GM18511 (cell line): ENCODE measurements around the gene COMT.

Experiments used
- ATAC-seq: cut with Tn5 transposase; IDR thresholded peaks from one replicate; pipeline ENCODE4 v1.9.1; 2021; ENCODE audit warnings: mild to moderate bottlenecking, moderate library complexity; ENCODE audit not compliant: unreplicated experiment

COMT gene

DNA sequence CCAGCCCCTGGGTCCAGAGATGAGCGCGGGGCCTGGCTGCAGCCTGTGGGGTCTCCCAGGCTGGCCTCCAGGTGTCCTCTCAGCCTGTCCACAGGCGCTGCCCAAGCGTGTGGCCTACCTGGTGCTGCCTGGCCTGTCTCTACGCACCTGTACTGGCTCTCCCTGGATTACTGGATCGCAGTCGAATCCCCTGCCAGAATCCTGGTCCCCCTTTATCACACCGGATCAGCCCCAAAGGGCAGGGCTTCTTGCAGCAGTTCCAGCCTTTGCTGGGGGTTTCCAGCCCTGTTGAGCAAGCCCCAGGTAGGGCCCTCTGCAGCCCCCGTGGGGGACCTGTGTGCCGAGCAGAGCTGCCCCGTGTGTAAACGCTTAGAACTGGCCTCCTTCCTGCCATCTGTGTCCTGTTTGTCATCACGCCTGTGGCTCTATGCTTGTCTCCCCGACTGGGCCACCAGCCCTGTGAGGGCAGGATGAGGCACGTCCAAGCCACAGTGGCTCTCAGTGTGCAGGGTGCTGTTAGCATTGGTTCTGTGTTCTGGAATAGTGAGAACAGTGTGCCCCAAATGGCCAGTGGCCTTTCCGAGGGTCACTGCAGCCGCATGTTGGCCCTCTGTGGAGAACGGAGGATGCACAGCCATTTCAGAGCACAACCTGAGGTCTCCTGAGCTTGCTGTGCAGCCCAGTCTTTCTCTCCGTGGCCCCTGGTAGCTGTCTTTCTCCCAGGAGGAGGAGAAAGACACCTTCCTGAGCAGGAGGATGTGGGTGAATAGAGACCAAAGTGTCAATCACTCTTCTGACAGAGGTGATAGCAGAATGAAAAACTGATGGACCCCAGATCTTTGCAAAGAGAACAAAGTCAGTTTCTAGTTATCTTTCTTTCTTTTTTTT lies 13.9 kb downstream of the COMT start:
- ATAC-seq, result no peak

DNA sequence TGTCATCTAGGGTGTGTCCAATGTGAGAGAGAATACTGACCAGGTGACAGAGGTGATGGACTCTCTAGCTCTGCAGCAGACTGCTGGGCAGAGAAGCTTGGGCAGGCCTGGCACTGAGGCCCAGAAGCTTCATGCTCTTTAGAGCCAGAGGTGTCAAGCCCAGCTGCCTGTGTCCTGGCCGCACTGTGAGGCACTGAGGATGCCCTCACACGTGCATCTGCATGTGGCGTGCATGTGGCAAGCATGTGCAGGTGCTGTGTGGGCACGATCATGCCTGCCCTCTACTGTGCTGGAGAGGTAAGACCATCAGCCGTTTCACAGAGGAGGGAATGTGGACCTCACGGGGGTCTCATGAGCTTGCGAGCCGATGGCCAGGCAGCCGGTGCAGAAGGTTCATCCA lies 15.9 kb downstream of the COMT start:
- ATAC-seq, result no peak

DNA sequence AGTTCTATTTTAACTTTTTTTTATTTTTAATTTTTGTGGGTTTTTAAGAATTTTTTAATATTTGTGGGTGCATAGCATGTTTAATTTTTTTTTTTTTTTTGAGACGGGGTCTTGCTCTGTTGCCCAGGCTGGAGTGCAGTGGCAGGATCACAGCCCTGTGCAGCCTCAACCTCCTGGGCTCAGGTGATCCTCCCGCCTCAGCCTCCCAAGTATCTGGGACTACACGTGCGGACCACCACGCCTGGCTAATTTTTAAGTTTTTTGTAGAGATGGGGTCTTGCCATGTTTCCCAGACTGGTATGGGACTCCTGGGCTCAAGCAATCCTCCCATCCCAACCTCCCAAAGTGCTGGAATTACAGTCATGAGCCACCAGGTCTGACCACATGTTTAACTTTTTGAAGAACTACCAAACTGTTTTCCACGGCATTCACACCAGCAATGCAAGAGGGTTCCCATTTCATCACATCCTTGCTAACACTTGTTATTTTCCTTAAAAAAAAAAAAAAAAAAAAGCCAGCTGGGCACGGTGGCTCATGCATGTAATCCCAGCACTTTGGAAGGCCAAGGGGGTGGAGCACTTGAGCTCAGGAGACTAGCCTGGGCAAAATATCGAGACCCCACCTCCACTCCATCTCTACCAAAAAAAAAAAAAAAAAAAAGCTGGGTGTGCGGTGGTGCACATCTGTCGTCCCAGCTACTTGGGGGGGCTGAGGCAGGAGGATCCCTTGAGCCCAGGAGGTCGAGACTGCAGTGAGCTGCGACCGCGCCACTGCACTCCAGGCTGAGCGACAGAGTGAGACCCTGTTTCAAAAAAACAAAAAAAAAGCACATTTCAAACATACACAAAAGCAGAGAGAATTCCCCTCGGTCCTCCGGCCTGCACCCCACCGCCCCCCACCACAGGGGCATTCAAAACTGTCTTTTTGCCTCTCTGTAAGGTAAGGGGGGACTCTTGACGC lies 16.8 kb downstream of the COMT start:
- ATAC-seq, result no peak

DNA sequence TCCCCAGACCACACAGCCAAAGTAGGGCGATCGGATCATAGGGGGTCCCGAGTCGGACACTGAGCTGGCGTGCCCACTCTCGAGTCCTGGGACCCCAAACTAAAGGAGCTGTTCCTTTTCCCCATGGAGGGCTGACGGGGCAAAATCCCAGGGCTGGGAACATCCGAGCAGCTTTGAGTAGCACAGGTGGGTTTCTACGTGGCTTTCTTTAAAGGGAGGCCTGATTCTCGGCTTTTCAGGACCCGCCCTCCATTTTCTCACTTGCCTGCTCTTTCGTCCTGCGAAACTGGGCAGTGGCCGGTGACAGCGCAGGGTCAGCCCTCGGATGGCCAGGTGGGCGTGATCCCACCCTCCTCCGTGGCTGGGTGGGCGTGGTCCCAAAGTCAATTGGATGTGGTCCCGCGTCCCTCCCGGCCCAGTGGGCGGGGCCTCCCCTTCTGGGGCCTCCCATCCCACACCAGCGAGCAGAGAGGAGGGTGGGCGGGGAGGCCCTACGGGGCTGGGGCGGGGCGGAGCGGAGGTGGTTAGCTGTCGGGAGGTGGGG lies 17.5 kb downstream of the COMT start:
- no peak for ATAC-seq

DNA sequence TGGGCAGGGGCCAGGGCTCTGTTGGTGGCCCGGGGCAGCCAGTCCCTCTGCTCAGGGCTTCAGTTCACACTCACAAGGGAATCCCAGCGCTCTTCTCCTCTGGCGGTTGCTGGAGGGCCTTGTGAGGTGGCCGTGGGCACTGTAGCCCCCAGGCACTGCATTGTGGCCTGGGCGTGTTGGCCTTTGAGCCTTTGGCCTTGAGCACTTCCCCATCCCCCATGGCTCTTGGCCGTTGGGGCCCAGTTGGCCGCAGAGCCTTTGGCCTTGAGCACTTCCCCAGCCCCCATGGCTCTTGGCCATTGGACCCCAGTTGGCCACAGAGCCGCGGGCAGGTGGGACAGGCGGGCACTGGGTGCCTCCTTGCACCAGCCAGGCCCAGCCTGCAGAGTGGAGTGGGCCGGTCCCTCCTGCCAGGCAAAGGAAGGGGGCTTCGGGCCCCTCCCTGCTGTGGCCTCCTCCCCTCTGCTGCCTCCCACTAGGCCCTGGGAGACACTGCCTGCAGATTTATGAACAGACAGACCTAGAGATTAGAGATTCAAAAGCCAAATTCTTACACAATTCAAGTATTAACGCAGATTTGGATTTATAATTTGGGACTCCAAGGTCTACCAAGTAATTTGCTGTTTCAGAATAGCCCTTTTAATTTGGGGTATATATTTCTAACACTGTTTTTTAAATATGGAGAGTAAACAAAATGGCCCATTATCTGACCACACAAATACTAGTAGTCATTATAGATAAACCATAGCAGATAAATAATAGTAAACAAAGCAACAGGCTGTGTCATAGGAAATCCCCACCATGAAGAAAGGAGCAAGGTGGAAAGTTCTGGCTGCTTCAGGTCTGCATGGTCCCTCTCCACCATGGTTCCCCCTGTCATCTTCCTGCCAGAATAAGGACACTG lies 18.3 kb downstream of the COMT start:
- ATAC-seq, result no peak

DNA sequence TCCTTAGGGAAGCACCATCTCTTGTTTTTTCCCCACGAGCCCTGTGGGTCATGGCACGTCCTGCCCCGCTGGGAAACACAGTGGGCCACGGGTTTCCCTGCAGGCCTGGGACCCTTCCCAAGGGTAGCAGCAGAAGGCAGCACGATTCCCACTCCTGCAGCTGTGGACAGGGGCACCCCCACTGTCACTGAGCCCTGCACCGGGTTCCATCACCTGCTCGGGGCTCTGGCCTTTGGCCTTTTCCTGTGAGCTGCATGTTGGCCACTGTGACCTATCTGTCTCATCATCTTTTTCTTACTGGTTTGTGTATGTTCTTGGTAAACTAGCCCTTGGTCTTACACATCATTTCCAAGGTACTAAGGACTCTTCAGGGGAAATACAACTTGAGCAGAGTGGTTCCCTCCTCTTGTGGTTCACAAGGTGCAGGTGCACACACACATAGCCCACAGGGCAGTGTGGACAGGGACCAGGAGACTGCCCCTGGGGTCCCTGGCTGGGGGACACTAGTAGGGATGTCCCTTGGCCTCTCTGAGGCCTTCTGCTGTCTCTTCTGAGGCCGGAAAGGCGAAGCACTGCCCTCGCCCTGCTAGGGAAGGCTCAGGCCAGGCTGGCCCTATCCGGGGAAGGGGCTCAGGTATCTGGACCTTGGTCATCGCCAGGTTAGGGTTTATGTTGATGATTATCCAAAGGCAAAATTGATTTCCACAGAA lies 19.1 kb downstream of the COMT start:
- ATAC-seq, result no peak

DNA sequence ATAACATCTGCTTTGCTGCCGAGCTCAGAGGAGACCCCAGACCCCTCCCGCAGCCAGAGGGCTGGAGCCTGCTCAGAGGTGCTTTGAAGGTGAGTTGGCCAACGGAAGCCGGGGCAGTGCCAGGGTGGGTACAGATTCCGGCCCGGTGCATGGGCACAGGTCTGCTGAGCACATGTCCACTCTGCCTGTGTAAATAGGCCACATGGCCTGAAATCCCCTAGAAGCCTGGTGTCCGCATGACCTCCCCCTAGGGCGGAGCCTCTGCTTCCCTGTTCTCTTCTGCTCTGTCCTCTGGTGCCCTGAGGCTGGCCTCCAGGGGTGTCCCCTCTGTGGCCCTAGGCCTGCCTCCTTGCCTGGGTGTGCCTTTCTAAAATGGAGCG lies 19.6 kb downstream of the COMT start:
- no peak for ATAC-seq

DNA sequence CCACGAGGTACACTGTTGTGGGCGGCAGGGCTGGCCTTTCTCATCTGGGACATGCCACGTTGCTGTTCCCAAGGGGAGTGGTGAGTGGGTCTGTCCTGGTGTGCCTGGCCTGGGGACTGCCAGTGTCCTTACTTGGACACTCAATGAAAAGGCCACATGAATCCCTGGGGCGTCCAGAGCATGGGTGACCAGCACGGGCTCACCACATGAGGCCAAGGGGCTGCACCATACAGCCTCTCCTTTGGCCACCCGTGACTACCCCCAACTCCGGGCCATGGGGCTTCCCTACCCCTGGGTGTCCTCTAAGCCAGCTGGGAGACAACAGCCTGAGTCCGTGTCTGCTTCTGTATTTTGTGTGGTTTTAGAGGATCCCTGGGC lies 20.3 kb downstream of the COMT start:
- no peak for ATAC-seq

DNA sequence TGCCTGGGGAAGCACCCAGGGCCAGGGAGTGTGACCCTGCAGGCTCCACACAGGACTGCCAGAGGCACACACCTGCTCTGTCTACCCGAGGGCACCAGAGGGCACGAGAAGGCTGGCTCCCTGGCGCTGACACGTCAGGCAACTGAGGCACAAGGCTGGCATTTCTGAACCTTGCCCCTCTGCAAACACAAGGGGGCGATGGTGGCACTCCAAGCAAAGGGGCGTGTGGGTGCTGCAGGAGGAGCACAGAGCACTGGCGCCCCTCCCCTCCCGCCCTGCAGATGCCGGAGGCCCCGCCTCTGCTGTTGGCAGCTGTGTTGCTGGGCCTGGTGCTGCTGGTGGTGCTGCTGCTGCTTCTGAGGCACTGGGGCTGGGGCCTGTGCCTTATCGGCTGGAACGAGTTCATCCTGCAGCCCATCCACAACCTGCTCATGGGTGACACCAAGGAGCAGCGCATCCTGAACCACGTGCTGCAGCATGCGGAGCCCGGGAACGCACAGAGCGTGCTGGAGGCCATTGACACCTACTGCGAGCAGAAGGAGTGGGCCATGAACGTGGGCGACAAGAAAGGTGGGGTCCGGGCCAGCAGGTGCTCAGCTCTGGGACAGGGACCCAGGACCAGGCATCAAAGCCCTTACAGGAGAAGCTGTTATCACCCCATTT lies 20.8 kb downstream of the COMT start:
- ATAC-seq, result no peak

DNA sequence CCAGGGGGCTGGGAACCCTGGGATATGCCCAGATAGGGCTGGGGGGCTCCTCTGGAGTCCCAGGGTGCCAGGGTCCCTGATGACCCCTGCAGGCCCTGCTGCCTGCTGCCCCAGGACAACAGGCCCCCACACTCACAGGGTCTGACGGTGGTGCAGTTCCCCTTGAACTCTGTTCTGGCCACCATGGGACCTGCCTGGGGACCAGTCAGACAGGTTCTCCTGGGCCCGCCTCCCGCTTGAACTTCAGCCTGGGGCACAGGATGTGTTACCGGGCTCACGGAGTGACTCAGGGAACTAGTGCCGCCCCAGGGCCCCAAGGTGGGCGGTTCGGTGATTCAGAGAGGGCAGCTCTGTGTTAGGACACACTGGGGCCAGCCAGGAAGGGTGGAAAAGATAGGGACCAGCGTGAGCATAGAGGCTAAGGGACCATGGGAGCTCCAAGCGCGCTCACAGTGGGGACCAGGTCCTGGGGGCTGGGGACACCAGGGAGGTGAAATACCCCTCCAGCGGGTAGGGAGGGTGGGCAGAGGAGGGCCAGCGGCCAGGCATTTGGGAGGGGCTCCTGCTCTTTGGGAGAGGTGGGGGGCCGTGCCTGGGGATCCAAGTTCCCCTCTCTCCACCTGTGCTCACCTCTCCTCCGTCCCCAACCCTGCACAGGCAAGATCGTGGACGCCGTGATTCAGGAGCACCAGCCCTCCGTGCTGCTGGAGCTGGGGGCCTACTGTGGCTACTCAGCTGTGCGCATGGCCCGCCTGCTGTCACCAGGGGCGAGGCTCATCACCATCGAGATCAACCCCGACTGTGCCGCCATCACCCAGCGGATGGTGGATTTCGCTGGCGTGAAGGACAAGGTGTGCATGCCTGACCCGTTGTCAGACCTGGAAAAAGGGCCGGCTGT lies 21.6 kb downstream of the COMT start:
- no peak for ATAC-seq

DNA sequence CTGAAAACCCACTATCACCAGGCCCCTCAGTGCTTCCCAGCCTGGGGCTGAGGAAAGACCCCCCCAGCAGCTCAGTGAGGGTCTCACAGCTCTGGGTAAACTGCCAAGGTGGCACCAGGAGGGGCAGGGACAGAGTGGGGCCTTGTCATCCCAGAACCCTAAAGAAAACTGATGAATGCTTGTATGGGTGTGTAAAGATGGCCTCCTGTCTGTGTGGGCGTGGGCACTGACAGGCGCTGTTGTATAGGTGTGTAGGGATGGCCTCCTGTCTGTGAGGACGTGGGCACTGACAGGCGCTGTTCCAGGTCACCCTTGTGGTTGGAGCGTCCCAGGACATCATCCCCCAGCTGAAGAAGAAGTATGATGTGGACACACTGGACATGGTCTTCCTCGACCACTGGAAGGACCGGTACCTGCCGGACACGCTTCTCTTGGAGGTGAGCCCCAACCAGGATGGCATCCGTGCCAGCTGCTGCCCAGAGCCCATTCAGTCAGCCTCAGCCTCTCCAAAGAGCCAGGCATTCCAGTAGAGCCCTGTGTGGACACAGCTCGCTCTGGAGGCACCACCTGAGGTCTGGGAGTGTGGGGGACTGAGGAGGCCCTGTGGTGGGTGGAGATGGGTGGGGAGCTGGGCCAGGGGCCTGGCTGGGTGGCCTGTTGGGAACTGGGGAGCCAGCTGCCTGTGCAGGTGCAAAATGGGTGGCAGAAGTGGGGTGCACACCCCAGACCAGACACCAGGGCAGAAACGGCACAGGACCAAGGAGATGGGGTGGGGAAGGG lies 22.5 kb downstream of the COMT start:
- no peak for ATAC-seq

DNA sequence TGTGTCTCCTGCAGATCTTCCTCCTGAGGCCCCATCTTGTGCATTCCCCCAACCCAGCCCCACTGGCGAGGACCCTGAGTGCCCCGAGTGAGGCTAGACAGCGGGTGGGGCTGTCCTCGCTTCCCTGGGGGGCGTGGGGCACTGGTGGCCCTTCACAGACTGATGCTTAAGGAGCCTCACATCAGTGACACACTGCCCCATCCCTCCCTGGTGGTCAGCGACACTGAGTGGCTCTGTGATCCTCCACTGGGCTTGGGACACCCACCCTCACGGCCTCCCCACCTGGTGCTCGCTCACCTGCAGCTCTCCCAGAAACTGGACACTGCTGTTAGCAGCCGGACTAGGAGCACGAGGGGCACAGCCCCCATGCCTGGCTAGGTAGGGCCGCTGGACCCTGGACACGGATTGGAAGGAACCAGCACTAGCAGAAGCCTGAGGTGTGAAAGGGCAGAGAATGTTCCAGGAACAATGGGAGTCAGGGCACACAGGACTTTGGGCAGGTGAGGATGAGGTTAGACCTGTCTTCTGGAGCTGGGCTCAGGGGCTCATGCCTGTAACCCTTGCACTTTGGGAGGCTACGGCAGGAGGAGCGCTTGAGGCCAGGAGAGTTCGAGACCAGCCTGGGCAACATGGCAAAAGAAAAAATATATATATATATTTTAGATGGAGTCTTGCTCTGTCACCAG lies 23.3 kb downstream of the COMT start:
- ATAC-seq, result no peak

DNA sequence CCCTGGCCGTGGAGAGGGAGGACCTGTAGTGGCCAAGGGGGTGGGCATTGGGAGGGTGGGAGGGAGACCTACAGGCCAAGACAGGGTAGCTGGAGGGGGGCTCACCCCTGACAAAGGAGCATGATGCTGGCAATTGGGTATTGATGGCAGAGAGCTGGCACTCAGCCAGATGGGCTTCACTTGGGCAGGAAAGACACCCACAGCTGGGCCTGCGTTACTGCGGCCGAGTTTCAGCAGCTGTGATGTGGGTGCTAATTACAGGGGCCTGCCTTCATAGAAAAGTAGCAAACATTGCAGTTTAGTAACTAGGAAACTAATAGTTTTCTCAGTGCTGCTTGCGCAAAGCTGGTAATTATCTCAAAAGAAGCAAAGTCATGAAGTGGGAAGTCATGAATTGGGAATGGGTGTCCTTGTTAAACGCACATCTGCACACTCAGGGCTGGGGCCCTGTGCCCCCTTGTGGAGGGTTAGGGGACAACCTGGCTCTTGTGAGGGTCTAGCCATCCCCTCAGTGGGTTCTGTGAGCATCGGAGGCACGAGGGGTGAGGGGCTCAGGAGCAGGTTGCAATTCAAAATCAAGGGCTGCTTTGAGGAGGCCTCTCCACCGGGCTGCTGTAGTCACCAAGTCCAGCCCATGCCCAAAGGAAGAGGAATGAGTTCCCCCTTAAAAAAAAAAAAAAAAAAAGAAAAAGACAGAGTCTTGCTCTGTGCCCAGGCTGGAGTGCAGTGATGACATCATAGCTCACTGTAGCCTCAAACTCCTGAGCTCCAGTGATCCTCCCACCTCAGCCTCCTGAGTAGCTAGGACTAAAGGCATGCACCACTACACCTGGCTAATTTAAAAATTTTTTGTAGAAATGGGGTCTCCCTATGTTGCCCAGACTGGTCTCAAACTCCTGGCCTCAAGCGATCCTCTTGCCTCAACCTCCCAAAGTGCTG lies 24.5 kb downstream of the COMT start:
- no peak for ATAC-seq

DNA sequence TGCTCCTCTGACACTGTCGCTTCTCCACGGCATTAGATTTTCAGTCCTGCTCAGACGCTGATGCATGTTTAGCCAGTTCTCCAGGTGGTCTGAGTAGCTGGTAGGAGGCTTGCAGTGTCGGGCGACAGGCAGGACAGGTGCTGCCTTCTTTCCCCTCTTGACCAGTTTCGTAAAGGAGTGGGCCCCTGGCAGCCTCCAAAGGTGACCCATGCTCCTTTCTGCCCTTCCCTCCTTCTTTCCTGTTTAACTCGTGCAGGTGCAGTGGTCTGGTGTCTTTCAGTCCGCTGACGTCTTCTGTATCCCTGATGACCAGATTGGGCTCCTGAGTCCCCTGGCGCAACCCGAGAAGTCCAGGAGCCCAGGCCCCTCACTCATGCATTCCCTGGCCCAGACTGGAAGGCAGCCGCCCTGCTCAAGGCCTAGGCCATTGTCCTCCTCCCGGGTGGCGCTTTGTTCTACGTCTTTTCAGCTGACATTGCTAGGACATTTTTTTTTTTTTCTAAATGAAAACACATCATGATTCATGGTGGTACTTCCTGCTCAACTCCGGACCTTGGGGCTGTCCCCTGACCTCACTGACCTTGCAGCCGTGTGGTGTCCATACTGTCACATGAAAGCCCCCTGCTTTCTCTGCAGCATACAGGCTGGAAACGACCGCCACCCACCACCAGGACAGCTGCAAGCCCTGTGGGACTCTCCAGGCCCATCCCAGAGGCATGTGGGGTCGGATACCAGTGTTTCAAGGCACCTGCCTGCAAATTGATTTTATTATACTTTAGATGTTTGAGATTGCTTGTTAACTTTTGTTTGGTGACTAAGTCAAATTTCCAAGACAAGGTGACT lies 25.6 kb downstream of the COMT start:
- ATAC-seq, result no peak

DNA sequence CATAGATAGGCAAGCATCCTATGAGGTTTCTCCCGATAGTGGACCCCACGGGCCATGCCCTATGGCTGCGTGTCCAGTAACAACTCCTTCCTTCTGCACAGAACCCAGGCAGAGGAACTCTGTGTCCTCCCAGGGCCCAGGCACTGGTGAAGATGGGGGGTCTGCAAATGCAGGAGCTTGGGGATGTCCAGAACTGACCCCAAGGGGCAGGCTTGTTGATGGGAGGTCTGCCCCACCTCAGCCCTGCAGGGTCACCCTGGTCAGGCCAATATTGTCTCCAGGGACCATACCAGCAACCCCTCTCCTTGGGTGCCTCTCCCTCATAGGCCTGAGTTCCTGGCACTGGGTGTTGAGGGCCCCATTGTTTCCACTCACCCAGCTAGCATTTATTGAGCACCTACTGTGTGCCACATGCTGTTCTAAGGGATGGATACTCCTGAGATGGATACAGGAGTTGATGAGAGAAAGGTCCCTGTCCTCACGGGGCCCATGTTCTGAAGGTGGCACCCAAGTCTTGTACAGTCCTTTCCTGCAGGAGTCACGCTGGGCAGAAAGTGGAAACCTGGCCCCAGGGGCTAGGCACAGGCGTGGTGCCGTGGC lies 26.4 kb downstream of the COMT start:
- no peak for ATAC-seq
